ENCODE results near the gene NFE2L3. TPM values are rescaled to one million over a fixed set of nuclear protein-coding genes. Genes with fewer than 3 reads are reported as not detected.

Gene NFE2L3, protein sequence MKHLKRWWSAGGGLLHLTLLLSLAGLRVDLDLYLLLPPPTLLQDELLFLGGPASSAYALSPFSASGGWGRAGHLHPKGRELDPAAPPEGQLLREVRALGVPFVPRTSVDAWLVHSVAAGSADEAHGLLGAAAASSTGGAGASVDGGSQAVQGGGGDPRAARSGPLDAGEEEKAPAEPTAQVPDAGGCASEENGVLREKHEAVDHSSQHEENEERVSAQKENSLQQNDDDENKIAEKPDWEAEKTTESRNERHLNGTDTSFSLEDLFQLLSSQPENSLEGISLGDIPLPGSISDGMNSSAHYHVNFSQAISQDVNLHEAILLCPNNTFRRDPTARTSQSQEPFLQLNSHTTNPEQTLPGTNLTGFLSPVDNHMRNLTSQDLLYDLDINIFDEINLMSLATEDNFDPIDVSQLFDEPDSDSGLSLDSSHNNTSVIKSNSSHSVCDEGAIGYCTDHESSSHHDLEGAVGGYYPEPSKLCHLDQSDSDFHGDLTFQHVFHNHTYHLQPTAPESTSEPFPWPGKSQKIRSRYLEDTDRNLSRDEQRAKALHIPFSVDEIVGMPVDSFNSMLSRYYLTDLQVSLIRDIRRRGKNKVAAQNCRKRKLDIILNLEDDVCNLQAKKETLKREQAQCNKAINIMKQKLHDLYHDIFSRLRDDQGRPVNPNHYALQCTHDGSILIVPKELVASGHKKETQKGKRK
- total RNA-seq (1 to 10 TPM in 5 of 9 donors, under 1 TPM in 4; 0.16 to 4.9 (median 1.0) TPM), polyA plus RNA-seq (under 1 TPM; 0.48 to 0.77 (median 0.60) TPM)
- long read RNA-seq, donor 1, transcript NFE2L3-202 (1 exons, 2,258 nt) = major isoform, 21 of 1,027 reads
- long read RNA-seq, donor 1, partial matches to known transcripts = 853 of 1,027 reads
- long read RNA-seq, donor 1, other reads (novel, unspliced or antisense) = 151 of 1,027 reads
- long read RNA-seq, donor 2, transcript NFE2L3-202 (1 exons, 2,258 nt) = major isoform, 18 of 787 reads
- long read RNA-seq, donor 2, partial matches to known transcripts = 703 of 787 reads
- long read RNA-seq, donor 2, other reads (novel, unspliced or antisense) = 64 of 787 reads
- long read RNA-seq, donor 3, partial matches to known transcripts = 647 of 773 reads
- long read RNA-seq, donor 3, other reads (novel, unspliced or antisense) = 125 of 773 reads
- long read RNA-seq, donor 4 = 0 reads
- long read RNA-seq, donor 5 = 0 reads
- long read RNA-seq, donor 6 = 0 reads
- long read RNA-seq, donor 7, transcript NFE2L3-202 (1 exons, 2,258 nt) = major isoform, 10 of 11 reads
- long read RNA-seq, donor 7, partial matches to known transcripts = 0 of 11 reads
- long read RNA-seq, donor 7, other reads (novel, unspliced or antisense) = 0 of 11 reads
- long read RNA-seq, donor 8, transcript NFE2L3-202 (1 exons, 2,258 nt) = major isoform, 7 of 1,216 reads
- long read RNA-seq, donor 8, partial matches to known transcripts = 926 of 1,216 reads
- long read RNA-seq, donor 8, other reads (novel, unspliced or antisense) = 283 of 1,216 reads
- long read RNA-seq, donor 9, transcript NFE2L3-202 (1 exons, 2,258 nt) = major isoform, 13 of 1,385 reads
- long read RNA-seq, donor 9, partial matches to known transcripts = 1,134 of 1,385 reads
- long read RNA-seq, donor 9, other reads (novel, unspliced or antisense) = 238 of 1,385 reads
- long read RNA-seq, donor 10, transcript NFE2L3-202 (1 exons, 2,258 nt) = major isoform, 5 of 5 reads
- long read RNA-seq, donor 10, partial matches to known transcripts = 0 of 5 reads
- long read RNA-seq, donor 10, other reads (novel, unspliced or antisense) = 0 of 5 reads

- H3K4me1 ChIP-seq (replicated peaks in 1 of 2) = peaks cover 0 to 6% of the 10 kb centered on the region in 2 donors
- intact Hi-C loops (cut with DNase I) = no loop called here
- H3K27ac ChIP-seq = no peak within 1 kb of the TSS
- no peaks in the 10 kb centered on the region for H3K9me3 ChIP-seq (replicated peaks in 1 of 3)
- H3K4me3 ChIP-seq = peak within 1 kb of the TSS in 3 of 4 donors; percentile 12 to 82 (median 41)
- H3K27me3 ChIP-seq = peaks cover 17% of the 10 kb centered on the region
- TF ChIP-seq, protein P1, sequence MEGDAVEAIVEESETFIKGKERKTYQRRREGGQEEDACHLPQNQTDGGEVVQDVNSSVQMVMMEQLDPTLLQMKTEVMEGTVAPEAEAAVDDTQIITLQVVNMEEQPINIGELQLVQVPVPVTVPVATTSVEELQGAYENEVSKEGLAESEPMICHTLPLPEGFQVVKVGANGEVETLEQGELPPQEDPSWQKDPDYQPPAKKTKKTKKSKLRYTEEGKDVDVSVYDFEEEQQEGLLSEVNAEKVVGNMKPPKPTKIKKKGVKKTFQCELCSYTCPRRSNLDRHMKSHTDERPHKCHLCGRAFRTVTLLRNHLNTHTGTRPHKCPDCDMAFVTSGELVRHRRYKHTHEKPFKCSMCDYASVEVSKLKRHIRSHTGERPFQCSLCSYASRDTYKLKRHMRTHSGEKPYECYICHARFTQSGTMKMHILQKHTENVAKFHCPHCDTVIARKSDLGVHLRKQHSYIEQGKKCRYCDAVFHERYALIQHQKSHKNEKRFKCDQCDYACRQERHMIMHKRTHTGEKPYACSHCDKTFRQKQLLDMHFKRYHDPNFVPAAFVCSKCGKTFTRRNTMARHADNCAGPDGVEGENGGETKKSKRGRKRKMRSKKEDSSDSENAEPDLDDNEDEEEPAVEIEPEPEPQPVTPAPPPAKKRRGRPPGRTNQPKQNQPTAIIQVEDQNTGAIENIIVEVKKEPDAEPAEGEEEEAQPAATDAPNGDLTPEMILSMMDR (IDR thresholded peaks at IDR 0.05) = peak in 2 of 6 experiments; percentile 7 to 31
- TF ChIP-seq POLR2A (IDR thresholded peaks at IDR 0.05) = no peak
- 1 to 4% (median 1%) methylated on average over 7 to 95 of the region's 95 CpGs; no CpG with 5 or more reads in 1 of the 4 donors for WGBS, 4 donors
- peak; percentile 56 to 76 (median 69) for DNase-seq
- H3K36me3 ChIP-seq (replicated peaks in 1 of 2) = no peaks in the 10 kb centered on the region
Observed at GRCh38 chr7:26151953-26152781, at the start of gene NFE2L3. NFE2L3 (plus strand) TSS chr7:26152198; CDS start chr7:26152499, 301 bp downstream.

DNA sequence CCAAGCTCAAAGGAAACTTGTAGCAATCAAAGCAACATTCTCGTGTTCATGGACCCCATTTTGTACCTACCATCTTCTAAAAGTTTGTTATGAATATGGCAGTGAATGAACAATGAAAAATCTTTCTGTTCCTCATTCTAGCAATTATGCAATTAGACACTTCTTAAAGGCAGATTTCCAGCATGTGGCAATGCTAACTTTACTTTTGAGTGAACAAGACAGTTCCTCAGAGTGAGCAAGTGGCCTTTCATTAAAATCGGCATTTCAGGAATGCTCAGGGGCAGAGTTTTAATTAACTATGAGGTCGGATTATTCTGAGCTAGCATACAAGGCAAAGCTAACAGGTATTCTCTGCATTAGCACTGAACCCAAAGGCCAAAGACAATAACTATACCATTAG lies 48.4 kb upstream of the NFE2L3 start:
- Histone ChIP-seq H3K36me3 (replicated peaks in 1 of 2) (no peaks in the 10 kb centered on the region), H3K4me3 (no peak overlapping the region), H3K27me3 (no peaks in the 10 kb centered on the region), H3K4me1 (replicated peaks in 1 of 2) (no peaks in the 10 kb centered on the region), H3K9me3 (replicated peaks in 1 of 3) (no peaks in the 10 kb centered on the region), H3K27ac (peak overlapping the region in 1 of 5 donors; percentile 31)
- TF ChIP-seq POLR2A (IDR thresholded peaks at IDR 0.05) = no peak
- TF ChIP-seq, protein P1 (IDR thresholded peaks at IDR 0.05) = no peak
- intact Hi-C loops (cut with DNase I) = no loop called here
- 58 to 82% (median 66%) methylated on average over 3 of the region's 3 CpGs for WGBS, 4 donors
- DNase-seq = no peak

DNA sequence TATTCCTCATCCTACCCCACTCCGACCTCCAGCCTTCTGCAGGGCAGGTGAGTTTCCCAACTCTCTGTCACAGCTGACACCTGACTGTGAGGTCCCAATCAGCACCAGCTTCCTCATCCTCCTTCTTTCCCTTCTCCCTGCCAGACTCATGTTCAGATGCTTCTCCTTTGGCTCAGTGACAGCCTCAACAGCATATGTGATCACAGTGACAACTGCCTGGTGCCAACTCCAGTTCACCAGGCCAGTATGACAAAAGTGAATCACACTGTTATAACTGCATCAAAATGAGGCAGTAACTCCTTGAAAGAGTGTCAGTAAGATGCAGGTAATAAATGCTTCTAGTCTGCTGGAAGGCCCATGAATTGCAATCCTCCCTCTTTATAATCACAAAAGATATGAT lies 46.8 kb upstream of the NFE2L3 start:
- Histone ChIP-seq H3K27me3 (no peaks in the 10 kb centered on the region), H3K27ac (no peak overlapping the region), H3K36me3 (replicated peaks in 1 of 2) (no peaks in the 10 kb centered on the region), H3K9me3 (replicated peaks in 1 of 3) (no peaks in the 10 kb centered on the region), H3K4me3 (no peak overlapping the region), H3K4me1 (replicated peaks in 1 of 2) (no peaks in the 10 kb centered on the region)
- intact Hi-C loops (cut with DNase I) = no loop called here
- TF ChIP-seq, protein P1 (IDR thresholded peaks at IDR 0.05) = no peak
- TF ChIP-seq POLR2A (IDR thresholded peaks at IDR 0.05) = no peak
- peak in 1 of 7 donors; percentile 49 for DNase-seq
- 65 to 93% (median 81%) methylated on average over 1 of the region's 1 CpG for WGBS, 4 donors
